HG02852 (cell line): Measurements from ENCODE around the gene WDR20.

Source experiments
- ATAC-seq: cut with Tn5 transposase; IDR thresholded peaks from one replicate; pipeline ENCODE4 v1.9.1; 2021; ENCODE audit warnings: mild to moderate bottlenecking, moderate library complexity; ENCODE audit not compliant: unreplicated experiment

Gene WDR20

GRCh38 chr14:102215576-102216250 is 76.0 kb downstream of the WDR20 start:
- no peak for ATAC-seq

- ATAC-seq: no peak
Observed at GRCh38 chr14:102217399-102217798, 77.7 kb downstream of the WDR20 start.

GRCh38 chr14:102217987-102218421 is 78.3 kb downstream of the WDR20 start:
- ATAC-seq: no peak

GRCh38 chr14:102218688-102219087 is 79.0 kb downstream of the WDR20 start:
- no peak for ATAC-seq

- no peak for ATAC-seq
Observed at GRCh38 chr14:102219316-102219715, 79.6 kb downstream of the WDR20 start.

- no peak for ATAC-seq
Observed at GRCh38 chr14:102220031-102220430, 80.3 kb downstream of the WDR20 start.

- no peak for ATAC-seq
Observed at GRCh38 chr14:102221026-102221425, 81.3 kb downstream of the WDR20 start.

GRCh38 chr14:102222009-102222575 is 82.4 kb downstream of the WDR20 start:
- ATAC-seq: no peak

GRCh38 chr14:102222751-102223150 is 83.1 kb downstream of the WDR20 start:
- ATAC-seq: no peak

- no peak for ATAC-seq
Observed at GRCh38 chr14:102223682-102224081, 84.0 kb downstream of the WDR20 start.

GRCh38 chr14:102225386-102225785 is 85.7 kb downstream of the WDR20 start:
- no peak for ATAC-seq

- ATAC-seq: no peak
Observed at GRCh38 chr14:102225936-102226335, 86.2 kb downstream of the WDR20 start.

- no peak for ATAC-seq
Observed at GRCh38 chr14:102226356-102227125, 86.8 kb downstream of the WDR20 start.

- ATAC-seq: no peak
Observed at GRCh38 chr14:102227184-102227964, 87.7 kb downstream of the WDR20 start.

GRCh38 chr14:102229071-102229738 is 89.5 kb downstream of the WDR20 start:
- no peak for ATAC-seq

- no peak for ATAC-seq
Observed at GRCh38 chr14:102229739-102230092, 90.0 kb downstream of the WDR20 start.

- ATAC-seq: no peak
Observed at GRCh38 chr14:102230481-102231210, 90.9 kb downstream of the WDR20 start.

GRCh38 chr14:102231476-102232347 is 92.0 kb downstream of the WDR20 start:
- ATAC-seq: no peak

- no peak for ATAC-seq
Observed at GRCh38 chr14:102232348-102232625, 92.6 kb downstream of the WDR20 start.
